ENCODE results near the gene SPOCK2.

DNA sequence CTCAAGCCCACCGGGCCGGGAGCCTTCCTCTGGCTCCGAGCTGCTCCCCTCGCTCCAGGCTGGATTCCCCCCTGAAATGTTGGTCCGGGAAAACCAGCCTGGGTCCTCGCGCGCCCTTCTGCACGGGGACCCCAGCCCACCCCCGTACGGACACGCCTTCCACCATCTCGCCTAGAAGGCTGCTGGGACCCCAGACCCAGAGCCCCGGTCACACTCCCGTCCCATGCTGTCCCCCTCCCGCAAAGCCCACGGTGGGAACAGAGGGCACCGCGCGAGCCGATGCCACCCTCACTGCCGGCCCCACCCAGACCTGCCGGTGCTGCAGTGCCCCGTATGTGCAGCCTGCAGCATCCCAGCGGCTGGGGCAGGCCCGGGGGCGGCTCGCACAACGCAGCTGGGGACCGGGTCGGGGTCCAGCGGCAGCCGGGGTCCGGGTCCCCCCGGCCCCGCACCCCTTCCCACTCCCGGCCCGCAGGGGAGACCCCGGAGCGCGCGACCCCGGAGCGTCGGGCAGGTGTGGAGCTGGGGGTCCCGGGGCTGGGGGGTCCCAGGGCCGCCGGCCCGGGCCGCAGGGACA, 871 bp downstream of the SPOCK2 start:
- TF ChIP-seq, protein P1, sequence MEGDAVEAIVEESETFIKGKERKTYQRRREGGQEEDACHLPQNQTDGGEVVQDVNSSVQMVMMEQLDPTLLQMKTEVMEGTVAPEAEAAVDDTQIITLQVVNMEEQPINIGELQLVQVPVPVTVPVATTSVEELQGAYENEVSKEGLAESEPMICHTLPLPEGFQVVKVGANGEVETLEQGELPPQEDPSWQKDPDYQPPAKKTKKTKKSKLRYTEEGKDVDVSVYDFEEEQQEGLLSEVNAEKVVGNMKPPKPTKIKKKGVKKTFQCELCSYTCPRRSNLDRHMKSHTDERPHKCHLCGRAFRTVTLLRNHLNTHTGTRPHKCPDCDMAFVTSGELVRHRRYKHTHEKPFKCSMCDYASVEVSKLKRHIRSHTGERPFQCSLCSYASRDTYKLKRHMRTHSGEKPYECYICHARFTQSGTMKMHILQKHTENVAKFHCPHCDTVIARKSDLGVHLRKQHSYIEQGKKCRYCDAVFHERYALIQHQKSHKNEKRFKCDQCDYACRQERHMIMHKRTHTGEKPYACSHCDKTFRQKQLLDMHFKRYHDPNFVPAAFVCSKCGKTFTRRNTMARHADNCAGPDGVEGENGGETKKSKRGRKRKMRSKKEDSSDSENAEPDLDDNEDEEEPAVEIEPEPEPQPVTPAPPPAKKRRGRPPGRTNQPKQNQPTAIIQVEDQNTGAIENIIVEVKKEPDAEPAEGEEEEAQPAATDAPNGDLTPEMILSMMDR (IDR thresholded peaks at IDR 0.05; ENCODE audit: poor library complexity, severe bottlenecking) = no peak
- TF ChIP-seq EP300 (conservative IDR thresholded peaks at IDR 0.05; ENCODE audit: poor library complexity, severe bottlenecking) = no peak
- peak; percentile 78 for TF ChIP-seq EZH2 (IDR thresholded peaks at IDR 0.05; ENCODE audit: borderline replicate concordance, insufficient read depth, low read length, poor library complexity, severe bottlenecking)
- no peak for TF ChIP-seq REST (IDR thresholded peaks at IDR 0.05; ENCODE audit: borderline replicate concordance)
- TF ChIP-seq SMC3 (conservative IDR thresholded peaks at IDR 0.05; ENCODE audit: poor library complexity) = no peak
